CD4-positive, alpha-beta T cell (primary cell): ENCODE results near the gene GSAP. TPM values are rescaled to one million over a fixed set of nuclear protein-coding genes. Genes with fewer than 3 reads are reported as not detected.

Experiments used
- ATAC-seq: fragments of 200-7000 bp; cut with Tn5 transposase; one replicate; pipeline ENCODE4 v1.10.0; 2022; ENCODE audit warnings: mild to moderate bottlenecking; ENCODE audit not compliant: poor library complexity
- CTCF ChIA-PET: fragments of 350-600 bp; sonication (Branson Sonifier 250); formaldehyde crosslinking; loops from one replicate; lab custom pipeline; 2021; ENCODE audit warnings: antibody characterized with exemption, inconsistent platforms; lab: Charles Lee
- POLR2A ChIA-PET: fragments of 350-600 bp; sonication (Branson Sonifier 250); formaldehyde crosslinking; loops from one replicate; lab custom pipeline; 2021; ENCODE audit warnings: antibody characterized with exemption, inconsistent platforms; lab: Charles Lee
- DNase-seq, 14 experiments: peaks; one replicate each; pipeline ENCODE4 v3.0.0-alpha.2; 2013 to 2020; ENCODE audit warnings: mixed read lengths in 2 of 14
- H3K27ac ChIP-seq, 2 donors: one replicate each; pipeline versions ENCODE4 v1.5.1 to v1.7.0; 2013; ENCODE audit warnings: low read length in 2 of 2, low read depth in 1 of 2, mild to moderate bottlenecking in 1 of 2
- H3K27me3 ChIP-seq, 2 experiments: 1 replicate in 1 of 2; 2 replicates in 1 of 2; pipeline versions ENCODE4 v1.6.1 to v1.7.0; 2013; ENCODE audit warnings: low read length in 2 of 2, control low read depth in 1 of 2, mild to moderate bottlenecking in 1 of 2, moderate library complexity in 1 of 2; ENCODE audit not compliant: insufficient read depth in 2 of 2, control insufficient read depth in 1 of 2
- H3K36me3 ChIP-seq: one replicate; pipeline ENCODE4 v1.6.1; 2013; ENCODE audit warnings: low read length, control low read depth; ENCODE audit not compliant: insufficient read depth
- H3K4me1 ChIP-seq: one replicate; pipeline ENCODE4 v1.6.1; 2013; ENCODE audit warnings: low read length, control low read depth; ENCODE audit not compliant: insufficient read depth
- H3K4me3 ChIP-seq: one replicate; pipeline ENCODE4 v1.5.1; 2013; ENCODE audit warnings: mild to moderate bottlenecking, low read length, moderate library complexity
- H3K9me3 ChIP-seq, 2 experiments: 1 replicate in 1 of 2; 2 replicates in 1 of 2; pipeline versions ENCODE4 v1.6.1 to v1.7.0; 2013; ENCODE audit warnings: low read length in 2 of 2, mild to moderate bottlenecking in 2 of 2, control low read depth in 1 of 2, moderate library complexity in 1 of 2; ENCODE audit not compliant: control insufficient read depth in 1 of 2, insufficient read depth in 1 of 2
- H3K27ac Mint-ChIP-seq: one replicate; pipeline ENCODE4 v1.8.0; 2020; ENCODE audit warnings: mixed read lengths
- H3K27me3 Mint-ChIP-seq: one replicate; pipeline ENCODE4 v1.8.0; 2021; ENCODE audit warnings: mixed read lengths
- H3K36me3 Mint-ChIP-seq: one replicate; pipeline ENCODE4 v1.8.0; 2021; ENCODE audit warnings: low read depth, mixed read lengths
- H3K4me1 Mint-ChIP-seq: one replicate; pipeline ENCODE4 v1.8.0; 2021; ENCODE audit warnings: low read depth, mixed read lengths
- H3K4me3 Mint-ChIP-seq: one replicate; pipeline ENCODE4 v1.8.0; 2020; ENCODE audit warnings: mild to moderate bottlenecking, mixed read lengths
- H3K9me3 Mint-ChIP-seq: one replicate; pipeline ENCODE4 v1.8.0; 2020; ENCODE audit warnings: mixed read lengths
- intact Hi-C, 2 experiments: fragments of 100-400 bp; cut with DNase I in 1 of 2; cut with micrococcal nuclease in 1 of 2; formaldehyde crosslinking; loops; one replicate each; pipeline versions ENCODE4 v1.15.1 to v1.9.0; 2023 to 2025; cut with DNase I, micrococcal nuclease
- total RNA-seq, 174 experiments: library from RNA in 2 of 174; stranded (reverse) in 2 of 174; gene quantifications; one replicate each; pipeline ENCODE4 v1.2.3 and lab custom pipeline; 2021 to 2026
- TF ChIP-seq, protein P1 (sequence below): fragments of 200-600 bp; IDR thresholded peaks from one replicate; pipeline ENCODE4 v1.8.0; 2022; ENCODE audit warnings: antibody characterized with exemption, mild to moderate bottlenecking

Gene GSAP
- total RNA-seq, 2 experiments from 2014 or later = 19.1 to 19.5 TPM

DNA sequence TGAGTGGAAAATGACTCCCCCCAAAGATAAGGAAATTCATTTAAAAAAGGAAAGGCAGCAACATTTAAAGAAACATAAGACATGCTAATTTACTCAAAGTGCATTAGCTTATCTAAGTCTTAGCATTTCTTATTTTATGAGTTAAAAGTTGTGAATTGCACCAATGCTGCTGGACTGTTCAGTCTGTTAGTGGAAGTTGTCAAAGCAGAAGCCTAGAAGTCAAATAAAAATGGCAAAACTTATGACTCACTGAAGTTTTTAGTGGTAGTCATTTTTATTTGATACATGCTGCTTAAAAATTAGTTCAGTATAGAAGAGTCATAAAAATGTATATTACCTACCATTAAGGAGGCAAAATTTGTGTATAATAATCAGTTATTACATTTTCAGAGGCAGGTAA is 125.7 kb downstream of the GSAP start:
- Histone ChIP-seq H3K27ac (no peak overlapping the region), H3K9me3 (peaks cover 0 to 4% of the 10 kb centered on the region in 2 experiments), H3K27me3 (no peaks in the 10 kb centered on the region), H3K4me1 (no peaks in the 10 kb centered on the region), H3K4me3 (no peak overlapping the region), H3K36me3 (no peaks in the 10 kb centered on the region)
- Mint-ChIP-seq H3K4me1 (no peaks in the 10 kb centered on the region), H3K27ac (no peak overlapping the region), H3K4me3 (no peak overlapping the region), H3K9me3 (no peaks in the 10 kb centered on the region), H3K27me3 (no peaks in the 10 kb centered on the region), H3K36me3 (peaks cover 74% of the 10 kb centered on the region)
- POLR2A ChIA-PET = no interaction called here
- DNase-seq (no peak), ATAC-seq (no peak)
- TF ChIP-seq, protein P1, sequence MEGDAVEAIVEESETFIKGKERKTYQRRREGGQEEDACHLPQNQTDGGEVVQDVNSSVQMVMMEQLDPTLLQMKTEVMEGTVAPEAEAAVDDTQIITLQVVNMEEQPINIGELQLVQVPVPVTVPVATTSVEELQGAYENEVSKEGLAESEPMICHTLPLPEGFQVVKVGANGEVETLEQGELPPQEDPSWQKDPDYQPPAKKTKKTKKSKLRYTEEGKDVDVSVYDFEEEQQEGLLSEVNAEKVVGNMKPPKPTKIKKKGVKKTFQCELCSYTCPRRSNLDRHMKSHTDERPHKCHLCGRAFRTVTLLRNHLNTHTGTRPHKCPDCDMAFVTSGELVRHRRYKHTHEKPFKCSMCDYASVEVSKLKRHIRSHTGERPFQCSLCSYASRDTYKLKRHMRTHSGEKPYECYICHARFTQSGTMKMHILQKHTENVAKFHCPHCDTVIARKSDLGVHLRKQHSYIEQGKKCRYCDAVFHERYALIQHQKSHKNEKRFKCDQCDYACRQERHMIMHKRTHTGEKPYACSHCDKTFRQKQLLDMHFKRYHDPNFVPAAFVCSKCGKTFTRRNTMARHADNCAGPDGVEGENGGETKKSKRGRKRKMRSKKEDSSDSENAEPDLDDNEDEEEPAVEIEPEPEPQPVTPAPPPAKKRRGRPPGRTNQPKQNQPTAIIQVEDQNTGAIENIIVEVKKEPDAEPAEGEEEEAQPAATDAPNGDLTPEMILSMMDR = no peak
- CTCF ChIA-PET = interaction anchor here (1.4 kb wide), 1 partner anchor 31 kb away, joined by 3 read pairs; no protein-coding TSS in a partner anchor
- intact Hi-C loops = no loop called here

DNA sequence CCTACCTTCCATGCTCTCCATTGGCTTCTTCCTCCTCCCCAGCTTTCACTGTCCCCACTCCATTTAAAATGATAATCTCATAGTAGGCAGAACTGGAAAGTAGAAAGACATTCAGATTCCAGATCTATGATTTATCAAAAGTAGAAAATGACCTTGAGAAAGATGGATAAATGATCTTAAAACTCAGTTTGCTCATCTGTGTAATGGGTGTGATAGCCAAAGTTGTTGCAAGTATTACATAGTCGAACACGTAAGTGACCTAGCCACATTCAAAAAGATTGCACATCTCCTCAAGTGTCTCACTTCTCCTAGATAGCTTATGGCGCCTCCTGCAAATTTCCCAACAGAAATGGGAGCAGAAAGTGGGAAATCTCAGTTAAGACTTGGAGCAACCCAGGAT is 126.8 kb downstream of the GSAP start:
- Histone ChIP-seq H3K4me1 (no peaks in the 10 kb centered on the region), H3K36me3 (no peaks in the 10 kb centered on the region), H3K9me3 (peaks cover 0 to 4% of the 10 kb centered on the region in 2 experiments), H3K27ac (no peak overlapping the region), H3K4me3 (no peak overlapping the region), H3K27me3 (no peaks in the 10 kb centered on the region)
- H3K9me3 Mint-ChIP-seq = no peaks in the 10 kb centered on the region
- intact Hi-C loops = no loop called here
- TF ChIP-seq, protein P1 = no peak
- no peak overlapping the region for H3K27ac Mint-ChIP-seq
- DNase-seq = no peak
- ChIA-PET CTCF (no interaction called here), POLR2A (no interaction called here)
- no peaks in the 10 kb centered on the region for H3K4me1 Mint-ChIP-seq
- no peak for ATAC-seq
- H3K36me3 Mint-ChIP-seq = peaks cover 64% of the 10 kb centered on the region
- no peaks in the 10 kb centered on the region for H3K27me3 Mint-ChIP-seq
- H3K4me3 Mint-ChIP-seq = no peak overlapping the region

DNA sequence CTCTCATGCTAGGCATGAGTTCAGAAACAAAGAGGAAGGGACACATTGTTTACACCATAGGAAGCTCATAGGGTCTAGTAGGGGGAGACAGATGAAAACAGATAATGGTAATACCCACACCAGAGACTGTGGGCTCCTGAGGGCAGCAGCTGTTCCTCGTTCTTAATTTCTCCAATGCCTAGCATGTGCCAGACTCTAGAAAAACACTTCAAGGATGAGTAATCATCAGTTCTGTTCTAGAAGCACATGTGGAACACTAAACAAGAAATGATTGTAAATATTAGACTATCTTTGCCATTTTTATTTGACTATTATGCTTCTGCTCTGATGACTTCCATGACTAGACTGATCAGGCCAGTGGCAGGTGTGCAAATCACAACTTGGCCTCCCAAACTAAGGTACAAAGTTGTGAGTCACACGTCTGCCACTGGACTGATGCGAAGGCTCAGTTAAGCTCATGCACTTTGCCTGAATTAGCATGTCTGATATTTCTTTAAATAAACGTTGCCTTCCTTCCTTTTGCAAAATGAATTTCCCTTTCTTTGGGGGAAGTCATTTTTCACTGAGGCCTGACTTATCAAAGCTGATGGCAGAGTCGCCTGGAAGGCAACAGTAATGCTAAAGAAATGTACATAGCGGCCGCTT is 127.4 kb downstream of the GSAP start:
- ChIA-PET POLR2A (no interaction called here), CTCF (no interaction called here)
- intact Hi-C loops = no loop called here
- no peaks in the 10 kb centered on the region for H3K9me3 Mint-ChIP-seq
- no peak for ATAC-seq
- no peak overlapping the region for H3K4me3 ChIP-seq
- H3K36me3 ChIP-seq = no peaks in the 10 kb centered on the region
- H3K36me3 Mint-ChIP-seq = peaks cover 58% of the 10 kb centered on the region
- H3K4me1 ChIP-seq = no peaks in the 10 kb centered on the region
- no peaks in the 10 kb centered on the region for H3K4me1 Mint-ChIP-seq
- TF ChIP-seq, protein P1 = no peak
- no peaks in the 10 kb centered on the region for H3K27me3 ChIP-seq
- no peak overlapping the region for H3K4me3 Mint-ChIP-seq
- H3K27me3 Mint-ChIP-seq = no peaks in the 10 kb centered on the region
- DNase-seq = no peak
- H3K27ac ChIP-seq = no peak overlapping the region
- no peak overlapping the region for H3K27ac Mint-ChIP-seq
- H3K9me3 ChIP-seq = peaks cover 0 to 4% of the 10 kb centered on the region in 2 experiments
